Mucosa of descending colon (tissue), 3 donors: Measurements from ENCODE around the gene COPG2. TPM values are rescaled to one million over a fixed set of nuclear protein-coding genes. Genes with fewer than 3 reads are reported as not detected.
"Not testable (repeated sequence)": the region's sequence is repeated elsewhere in the genome, so short reads cannot be mapped to it uniquely, and the experiment has no call there.

ENCODE experiments used
- ATAC-seq: fragments of 200-7000 bp; cut with Tn5 transposase; one replicate; pipeline ENCODE4 v1.9.1; 2020; ENCODE audit warnings: mild to moderate bottlenecking, moderate library complexity
- DNase-seq, 3 donors: peaks; one replicate each; pipeline ENCODE4 v3.0.0-alpha.2; 2020
- H3K36me3 ChIP-seq: fragments of 200-600 bp; one replicate; pipeline ENCODE4 v1.8.0; 2021; ENCODE audit warnings: low read depth, mild to moderate bottlenecking
- H3K4me1 ChIP-seq: fragments of 200-600 bp; one replicate; pipeline ENCODE4 v1.8.0; 2021; ENCODE audit warnings: low read depth, mild to moderate bottlenecking
- H3K4me3 ChIP-seq: fragments of 200-600 bp; one replicate; pipeline ENCODE4 v1.8.0; 2021; ENCODE audit warnings: mild to moderate bottlenecking
- H3K9me3 ChIP-seq: fragments of 200-600 bp; one replicate; pipeline ENCODE4 v1.8.0; 2021; ENCODE audit warnings: mild to moderate bottlenecking
- CTCF ChIP-seq: fragments of 200-600 bp; IDR thresholded peaks from one replicate; pipeline ENCODE4 v1.8.0; 2022; ENCODE audit warnings: antibody characterized with exemption, mild to moderate bottlenecking
- intact Hi-C, 2 donors: fragments of 100-400 bp; cut with DNase I in 1 of 2; cut with micrococcal nuclease in 1 of 2; formaldehyde crosslinking; loops; one replicate each; pipeline versions ENCODE4 v1.11.0 to v1.11.1; 2022; cut with DNase I, micrococcal nuclease
- total RNA-seq, 3 donors: library from RNA; stranded (reverse); fragmentation: NEBNext Ultra II Directional in 2 of 3; extraction: Animal tissue kit (Norgen Biotek cat#: 25700) in 2 of 3; gene quantifications; one replicate each; pipeline versions ENCODE4 v1.2.1 to v1.2.4, GENCODE V29; 2021 to 2023
- donor health status: DM: no; HTN: no; CAD: no; lungs with moderate emphysema.
- donor health status: DM: no; HTN: no; CAD: no.
- donor health status: DM: no; HTN: yes; CAD: no.

COPG2 gene
- total RNA-seq, 3 donors from 2014 or later, result 13.8 to 20.2 (median 16.2) TPM

GRCh38 chr7:130559184-130559583 is 109.4 kb downstream of the COPG2 start:
- H3K4me1 ChIP-seq, result no peaks in the 10 kb centered on the region
- H3K36me3 ChIP-seq, result no peaks in the 10 kb centered on the region
- no peak for TF ChIP-seq CTCF
- intact Hi-C loops, result no loop called here
- no peak for DNase-seq
- no peak overlapping the region for H3K4me3 ChIP-seq
- no peaks in the 10 kb centered on the region for H3K9me3 ChIP-seq
- no peak for ATAC-seq

- intact Hi-C loops, result no loop called here
- H3K4me1 ChIP-seq, result no peaks in the 10 kb centered on the region
- DNase-seq (no peak), ATAC-seq (no peak)
- no peaks in the 10 kb centered on the region for H3K36me3 ChIP-seq
- TF ChIP-seq CTCF, result no peak
- no peaks in the 10 kb centered on the region for H3K9me3 ChIP-seq
- H3K4me3 ChIP-seq, result no peak overlapping the region
These were observed 114.1 kb downstream of the COPG2 start for GRCh38 chr7:130554481-130554880.

GRCh38 chr7:130553398-130554029 is 115.0 kb downstream of the COPG2 start:
- intact Hi-C loops, result no loop called here
- Histone ChIP-seq H3K4me1 (no peaks in the 10 kb centered on the region), H3K36me3 (no peaks in the 10 kb centered on the region), H3K9me3 (no peaks in the 10 kb centered on the region), H3K4me3 (no peak overlapping the region)
- no peak for ATAC-seq
- TF ChIP-seq CTCF, result no peak
- DNase-seq, result no peak

GRCh38 chr7:130544356-130544755 is 124.2 kb downstream of the COPG2 start:
- ATAC-seq (no peak), DNase-seq (no peak)
- Histone ChIP-seq H3K36me3 (no peaks in the 10 kb centered on the region), H3K9me3 (no peaks in the 10 kb centered on the region), H3K4me1 (no peaks in the 10 kb centered on the region), H3K4me3 (no peak overlapping the region)
- no peak for TF ChIP-seq CTCF
- intact Hi-C loops, result no loop called here

GRCh38 chr7:130543487-130544010 is 125.0 kb downstream of the COPG2 start:
- TF ChIP-seq CTCF, result no peak
- ATAC-seq (no peak), DNase-seq (no peak)
- Histone ChIP-seq H3K4me1 (no peaks in the 10 kb centered on the region), H3K4me3 (no peak overlapping the region), H3K36me3 (no peaks in the 10 kb centered on the region), H3K9me3 (no peaks in the 10 kb centered on the region)
- intact Hi-C loops, result no loop called here

- H3K36me3 ChIP-seq, H3K9me3 ChIP-seq, intact Hi-C loops, H3K4me3 ChIP-seq, ATAC-seq, H3K4me1 ChIP-seq, DNase-seq: not testable (repeated sequence)
These were observed 126.3 kb downstream of the COPG2 start for GRCh38 chr7:130542297-130542696.

GRCh38 chr7:130541287-130541686 is 127.3 kb downstream of the COPG2 start:
- H3K9me3 ChIP-seq, H3K4me1 ChIP-seq, intact Hi-C loops, H3K36me3 ChIP-seq, DNase-seq, H3K4me3 ChIP-seq, ATAC-seq: not testable (repeated sequence)

- ATAC-seq, result peak; percentile 28
- H3K36me3 ChIP-seq, H3K4me3 ChIP-seq, intact Hi-C loops, DNase-seq, H3K4me1 ChIP-seq, H3K9me3 ChIP-seq: not testable (repeated sequence)
These were observed 130.7 kb downstream of the COPG2 start for GRCh38 chr7:130537894-130538293.
